Spleen (tissue), 7 donors: ENCODE data around the gene UCN3.

Source experiments
- CTCF ChIP-seq, 11 experiments: fragments of 200-600 bp in 7 of 11; fragments of 450-650 bp in 4 of 11; sonication (generic) in 4 of 11; IDR thresholded peaks in 8 of 11; conservative IDR thresholded peaks in 3 of 11; 1 replicate in 7 of 11; 2 replicates in 4 of 11; pipeline versions ENCODE4 v1.4.0 to v1.8.0; 2016 to 2021; ENCODE audit warnings: antibody characterized with exemption in 11 of 11, inconsistent platforms in 4 of 11, mild to moderate bottlenecking in 1 of 11
- POLR2A ChIP-seq, 3 donors: fragments of 450-650 bp; IDR thresholded peaks; one replicate each; pipeline ENCODE4 v1.5.1; 2017; ENCODE audit warnings: antibody characterized with exemption in 3 of 3, mild to moderate bottlenecking in 1 of 3
- POLR2AphosphoS5 ChIP-seq, 3 donors: sonication (generic); formaldehyde crosslinking; IDR thresholded peaks; one replicate each; pipeline ENCODE4 v1.5.1; 2017; ENCODE audit warnings: antibody characterized with exemption in 3 of 3
- donor health status: DM: no; HTN: no; CAD: no; lungs with moderate emphysema.
- donor health status: DM: no; HTN: no; CAD: no.
- donor health status: DM: no; HTN: no; CAD: no.

DNA sequence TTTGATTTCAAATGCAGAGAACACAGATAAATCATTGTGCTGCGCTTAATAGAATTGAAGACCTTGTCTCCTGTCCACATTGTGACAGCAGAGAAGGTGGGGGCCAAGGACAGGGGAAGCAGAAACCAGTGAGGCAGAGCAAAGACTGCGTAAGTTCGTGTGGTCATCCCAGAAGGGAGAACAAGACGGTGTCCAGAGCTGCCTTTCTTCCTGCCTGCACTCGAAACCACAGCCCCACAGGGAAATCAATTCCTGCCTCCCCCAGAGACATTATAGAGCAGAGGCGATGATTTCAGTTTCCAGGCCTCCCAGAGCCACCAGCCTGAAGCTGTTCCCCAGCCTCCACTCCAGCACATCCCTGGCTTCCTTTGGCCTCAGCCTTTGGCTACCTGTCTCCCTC is 39.7 kb upstream of the UCN3 start:
- TF ChIP-seq POLR2AphosphoS5 (IDR thresholded peaks at IDR 0.05) (no peak), CTCF (IDR thresholded peaks at IDR 0.05 in 8 of 11, conservative IDR thresholded peaks at IDR 0.05 in 3 of 11) (no peak), POLR2A (IDR thresholded peaks at IDR 0.05) (no peak)
